Measurements from ENCODE around the gene PAQR8. TPM values are rescaled to one million over a fixed set of nuclear protein-coding genes. Genes with fewer than 3 reads are reported as not detected.

The PAQR8 gene
- total and polyA plus RNA-seq, 2 donors (not counting 1 experiment from before 2014, with no cell fraction given), result 2.6 to 6.1 TPM

DNA sequence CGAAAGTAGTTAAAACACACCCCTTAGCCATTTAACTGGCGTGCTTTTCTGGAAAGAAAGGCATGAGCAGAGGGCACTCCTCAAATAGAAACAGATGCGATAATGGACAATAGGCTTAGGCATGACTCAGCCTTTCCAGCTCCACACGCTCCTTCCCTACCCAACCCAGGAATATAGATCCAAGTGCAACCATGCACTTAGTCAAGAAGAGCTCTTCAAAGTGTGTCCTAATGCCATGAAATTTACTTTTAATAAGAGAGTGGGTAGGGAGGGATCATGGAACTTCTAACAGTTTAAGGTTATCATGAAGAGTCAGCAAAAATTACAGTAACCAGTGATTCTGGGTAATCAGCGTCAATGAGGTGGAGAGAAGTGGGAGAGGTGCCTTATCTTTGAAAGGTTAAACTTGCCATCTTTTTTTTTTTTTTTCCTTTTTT lies 55.7 kb downstream of the PAQR8 start:
- H3K27ac ChIP-seq (ENCODE audit: insufficient read depth, low read length), result peak overlapping the region; percentile 44
- no peaks in the 10 kb centered on the region for H3K9me3 ChIP-seq (ENCODE audit: control insufficient read depth, insufficient read depth, low read depth, low read length)
- H3K9ac ChIP-seq (ENCODE audit: insufficient read depth, low read length), result no peak overlapping the region
- no peaks in the 10 kb centered on the region for H4K20me1 ChIP-seq (ENCODE audit: control insufficient read depth, extremely low read depth, insufficient read depth, low read length)
- H3K4me3 ChIP-seq (replicated peaks in 1 of 4; ENCODE audit: control extremely low read depth in 1 of 4, insufficient read depth in 1 of 4, low read depth in 3 of 4, low read length in 4 of 4), result no peak overlapping the region
- no peak overlapping the region for H2AFZ ChIP-seq (ENCODE audit: low read length)
- TF ChIP-seq EZH2 (IDR thresholded peaks at IDR 0.05; ENCODE audit: low read length, missing control alignments), result no peak
- TF ChIP-seq, protein P1, sequence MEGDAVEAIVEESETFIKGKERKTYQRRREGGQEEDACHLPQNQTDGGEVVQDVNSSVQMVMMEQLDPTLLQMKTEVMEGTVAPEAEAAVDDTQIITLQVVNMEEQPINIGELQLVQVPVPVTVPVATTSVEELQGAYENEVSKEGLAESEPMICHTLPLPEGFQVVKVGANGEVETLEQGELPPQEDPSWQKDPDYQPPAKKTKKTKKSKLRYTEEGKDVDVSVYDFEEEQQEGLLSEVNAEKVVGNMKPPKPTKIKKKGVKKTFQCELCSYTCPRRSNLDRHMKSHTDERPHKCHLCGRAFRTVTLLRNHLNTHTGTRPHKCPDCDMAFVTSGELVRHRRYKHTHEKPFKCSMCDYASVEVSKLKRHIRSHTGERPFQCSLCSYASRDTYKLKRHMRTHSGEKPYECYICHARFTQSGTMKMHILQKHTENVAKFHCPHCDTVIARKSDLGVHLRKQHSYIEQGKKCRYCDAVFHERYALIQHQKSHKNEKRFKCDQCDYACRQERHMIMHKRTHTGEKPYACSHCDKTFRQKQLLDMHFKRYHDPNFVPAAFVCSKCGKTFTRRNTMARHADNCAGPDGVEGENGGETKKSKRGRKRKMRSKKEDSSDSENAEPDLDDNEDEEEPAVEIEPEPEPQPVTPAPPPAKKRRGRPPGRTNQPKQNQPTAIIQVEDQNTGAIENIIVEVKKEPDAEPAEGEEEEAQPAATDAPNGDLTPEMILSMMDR (conservative IDR thresholded peaks at IDR 0.05 in 1 of 2, IDR thresholded peaks at IDR 0.05 in 1 of 2; ENCODE audit: low read depth in 1 of 2, low read length in 2 of 2), result no peak
- no peaks in the 10 kb centered on the region for H3K36me3 ChIP-seq (ENCODE audit: control insufficient read depth, insufficient read depth, low read length)
- H3K79me2 ChIP-seq (ENCODE audit: control insufficient read depth, insufficient read depth, low read length), result peaks cover 9% of the 10 kb centered on the region
- peak; percentile 69 to 90 for DNase-seq (ENCODE audit: low read depth in 2 of 2)
- peaks cover 14% of the 10 kb centered on the region for H3K4me1 ChIP-seq (ENCODE audit: control insufficient read depth, extremely low read depth, insufficient read depth, low read length)
- H3K27me3 ChIP-seq (ENCODE audit: control insufficient read depth, insufficient read depth, low read length), result no peaks in the 10 kb centered on the region
- no peak overlapping the region for H3K4me2 ChIP-seq (ENCODE audit: extremely low read depth, insufficient read depth, low read length)

DNA sequence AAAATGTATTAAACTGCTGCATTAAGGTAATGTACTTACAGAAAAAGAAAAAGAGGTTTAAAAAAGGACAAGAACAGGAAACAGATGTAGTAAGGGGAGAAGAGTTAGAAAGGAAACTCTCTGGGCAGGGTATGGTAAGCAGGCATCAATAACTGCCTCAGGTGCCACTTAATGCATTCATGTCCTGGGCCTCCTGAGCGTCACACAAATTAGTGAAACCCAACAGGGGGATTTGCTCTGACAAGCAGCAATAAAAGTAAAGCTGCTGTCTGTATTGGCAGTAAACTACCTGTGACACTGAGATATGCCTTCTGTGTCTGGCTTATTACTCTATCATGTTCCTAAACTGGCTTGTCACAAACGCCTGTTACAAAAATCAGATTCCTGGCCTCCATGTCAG lies 56.7 kb downstream of the PAQR8 start:
- Histone ChIP-seq H3K4me2 (ENCODE audit: extremely low read depth, insufficient read depth, low read length) (no peak overlapping the region), H3K79me2 (ENCODE audit: control insufficient read depth, insufficient read depth, low read length) (peaks cover 9% of the 10 kb centered on the region), H2AFZ (ENCODE audit: low read length) (no peak overlapping the region), H3K36me3 (ENCODE audit: control insufficient read depth, insufficient read depth, low read length) (no peaks in the 10 kb centered on the region), H3K4me3 (replicated peaks in 1 of 4; ENCODE audit: control extremely low read depth in 1 of 4, insufficient read depth in 1 of 4, low read depth in 3 of 4, low read length in 4 of 4) (no peak overlapping the region), H4K20me1 (ENCODE audit: control insufficient read depth, extremely low read depth, insufficient read depth, low read length) (no peaks in the 10 kb centered on the region), H3K27ac (ENCODE audit: insufficient read depth, low read length) (no peak overlapping the region), H3K4me1 (ENCODE audit: control insufficient read depth, extremely low read depth, insufficient read depth, low read length) (peaks cover 14% of the 10 kb centered on the region), H3K9ac (ENCODE audit: insufficient read depth, low read length) (no peak overlapping the region), H3K9me3 (ENCODE audit: control insufficient read depth, insufficient read depth, low read depth, low read length) (no peaks in the 10 kb centered on the region), H3K27me3 (ENCODE audit: control insufficient read depth, insufficient read depth, low read length) (no peaks in the 10 kb centered on the region)
- DNase-seq (ENCODE audit: low read depth in 2 of 2), result no peak
- TF ChIP-seq EZH2 (IDR thresholded peaks at IDR 0.05; ENCODE audit: low read length, missing control alignments), result no peak
- TF ChIP-seq, protein P1 (conservative IDR thresholded peaks at IDR 0.05 in 1 of 2, IDR thresholded peaks at IDR 0.05 in 1 of 2; ENCODE audit: low read depth in 1 of 2, low read length in 2 of 2), result no peak

DNA sequence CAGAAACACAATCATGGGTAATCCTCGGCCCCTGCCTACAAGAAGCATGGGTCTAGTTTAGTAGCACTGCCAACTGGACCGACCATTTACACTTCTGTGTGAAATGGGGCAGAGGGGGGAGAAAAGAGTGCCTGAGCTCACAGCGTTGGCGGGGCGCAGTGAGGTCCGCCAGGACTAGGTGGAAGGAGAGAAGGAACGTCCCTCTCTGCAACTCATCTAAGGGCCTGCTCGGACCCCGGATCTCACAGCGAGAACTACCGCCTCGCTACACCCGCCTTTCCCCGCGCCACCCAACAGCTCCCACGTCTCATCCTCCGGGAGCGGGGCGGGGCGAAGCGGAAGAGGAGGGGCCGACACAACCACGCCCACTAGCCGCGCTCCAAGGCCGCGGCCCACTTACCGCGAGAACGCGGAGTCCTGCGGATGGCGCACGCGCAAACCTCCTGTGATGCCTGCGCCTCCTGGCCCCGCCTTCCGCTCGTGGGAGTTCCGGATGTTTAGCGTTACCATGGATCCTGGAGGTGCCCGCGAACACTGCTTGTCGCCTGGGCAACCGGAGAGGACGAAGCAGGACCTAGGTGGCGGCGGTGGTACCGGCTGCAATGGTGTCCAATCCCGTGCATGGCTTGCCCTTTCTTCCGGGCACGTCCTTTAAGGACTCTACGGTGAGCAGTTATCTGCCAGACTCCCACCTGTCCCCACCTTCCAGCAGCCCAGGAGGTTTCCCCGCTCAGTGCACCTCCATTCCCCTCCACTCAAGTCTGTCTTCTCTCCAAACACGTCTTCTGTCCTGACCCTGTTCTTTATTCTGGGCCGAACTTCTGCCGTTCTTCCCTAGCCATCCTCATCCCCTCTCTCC lies 58.1 kb downstream of the PAQR8 start, which contains the start of gene EFHC1:
Gene EFHC1 (plus strand): TSS at position 534 of the 859 bp plus-strand sequence. CDS start 69 bp downstream, at position 603.
- H3K36me3 ChIP-seq (ENCODE audit: control insufficient read depth, insufficient read depth, low read length), result no peaks in the 10 kb centered on the region
- H3K27me3 ChIP-seq (ENCODE audit: control insufficient read depth, insufficient read depth, low read length), result no peaks in the 10 kb centered on the region
- TF ChIP-seq, protein P1 (conservative IDR thresholded peaks at IDR 0.05 in 1 of 2, IDR thresholded peaks at IDR 0.05 in 1 of 2; ENCODE audit: low read depth in 1 of 2, low read length in 2 of 2), result no peak
- TF ChIP-seq EZH2 (IDR thresholded peaks at IDR 0.05; ENCODE audit: low read length, missing control alignments), result no peak
- peak; percentile 95 to 97 for DNase-seq (ENCODE audit: low read depth in 2 of 2)
- H3K4me3 ChIP-seq (replicated peaks in 1 of 4; ENCODE audit: control extremely low read depth in 1 of 4, insufficient read depth in 1 of 4, low read depth in 3 of 4, low read length in 4 of 4), result peak within 1 kb of the TSS; percentile 65 to 91 (median 81)
- no peaks in the 10 kb centered on the region for H4K20me1 ChIP-seq (ENCODE audit: control insufficient read depth, extremely low read depth, insufficient read depth, low read length)
- H3K79me2 ChIP-seq (ENCODE audit: control insufficient read depth, insufficient read depth, low read length), result peaks cover 9% of the 10 kb centered on the region
- no peaks in the 10 kb centered on the region for H3K9me3 ChIP-seq (ENCODE audit: control insufficient read depth, insufficient read depth, low read depth, low read length)
- peaks cover 17% of the 10 kb centered on the region for H3K4me1 ChIP-seq (ENCODE audit: control insufficient read depth, extremely low read depth, insufficient read depth, low read length)
- peak within 1 kb of the TSS; percentile 98 for H3K4me2 ChIP-seq (ENCODE audit: extremely low read depth, insufficient read depth, low read length)
- peak within 1 kb of the TSS; percentile 99 for H3K27ac ChIP-seq (ENCODE audit: insufficient read depth, low read length)
- peak within 1 kb of the TSS; percentile 67 for H2AFZ ChIP-seq (ENCODE audit: low read length)
- peak within 1 kb of the TSS; percentile 95 for H3K9ac ChIP-seq (ENCODE audit: insufficient read depth, low read length)
